GM21737 (cell line): ENCODE results near the gene SIX1.

Experiments
- ATAC-seq: cut with Tn5 transposase; IDR thresholded peaks from one replicate; pipeline ENCODE4 v1.9.1; 2021; ENCODE audit warnings: mild to moderate bottlenecking, moderate library complexity; ENCODE audit not compliant: unreplicated experiment

SIX1 gene

GRCh38 chr14:60655898-60656685 is 6.8 kb upstream of the SIX1 start:
- ATAC-seq, result no peak

- ATAC-seq, result no peak
Measured at GRCh38 chr14:60655119-60655897, 6.0 kb upstream of the SIX1 start.

GRCh38 chr14:60654334-60654821 is 5.1 kb upstream of the SIX1 start:
- no peak for ATAC-seq

GRCh38 chr14:60653701-60654161 is 4.5 kb upstream of the SIX1 start:
- ATAC-seq, result no peak

GRCh38 chr14:60652674-60653651 is 3.7 kb upstream of the SIX1 start:
- no peak for ATAC-seq

GRCh38 chr14:60651796-60652673 is 2.8 kb upstream of the SIX1 start:
- no peak for ATAC-seq

- no peak for ATAC-seq
Measured at GRCh38 chr14:60651086-60651795, 2.0 kb upstream of the SIX1 start.

- ATAC-seq, result no peak
Measured at GRCh38 chr14:60650373-60650961, 1.2 kb upstream of the SIX1 start.

- ATAC-seq, result no peak
Measured at GRCh38 chr14:60649875-60650372, 647 bp upstream of the SIX1 start.

- no peak for ATAC-seq
Measured at GRCh38 chr14:60648249-60648933, 886 bp downstream of the SIX1 start.

GRCh38 chr14:60647837-60648248 is 1.4 kb downstream of the SIX1 start:
- no peak for ATAC-seq

GRCh38 chr14:60647081-60647836 is 2.0 kb downstream of the SIX1 start:
- ATAC-seq, result no peak

- ATAC-seq, result no peak
Measured at GRCh38 chr14:60646226-60646818, 3.0 kb downstream of the SIX1 start.

GRCh38 chr14:60645126-60645741 is 4.0 kb downstream of the SIX1 start:
- ATAC-seq, result no peak

GRCh38 chr14:60644666-60645065 is 4.6 kb downstream of the SIX1 start:
- no peak for ATAC-seq
